ENCODE data around the gene TTLL11.

DNA sequence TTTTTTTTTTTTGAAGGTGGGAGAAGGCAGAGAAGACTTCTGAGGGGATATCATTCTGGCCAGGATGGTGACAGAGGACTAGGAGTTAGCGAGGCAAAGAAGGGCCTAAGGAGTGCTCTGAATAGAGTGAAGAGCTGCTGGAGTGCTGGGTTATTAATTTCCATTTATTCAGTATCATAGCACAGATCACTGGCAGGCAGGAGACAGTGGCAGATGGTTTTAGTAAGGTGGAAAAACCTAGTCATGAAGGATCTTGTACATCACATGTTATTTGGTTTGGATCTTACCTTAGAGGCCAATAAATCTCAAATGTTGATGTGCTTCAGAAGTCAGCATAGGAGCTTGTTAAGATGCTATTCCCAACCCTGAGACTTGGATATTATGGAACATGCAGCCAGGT is 165.5 kb downstream of the TTLL11 start:
- TF ChIP-seq EZH2 (IDR thresholded peaks at IDR 0.05; ENCODE audit: insufficient read depth, poor library complexity, severe bottlenecking) (no peak), EZH2phosphoT487 (IDR thresholded peaks at IDR 0.05; ENCODE audit: insufficient read depth, low read depth) (no peak)
